Endometrium (tissue), 2 donors: ENCODE data around the gene NT5C3A.
"Not testable (repeated sequence)": the region's sequence is repeated elsewhere in the genome, so short reads cannot be mapped to it uniquely, and the experiment has no call there.

Experiments
- FAIRE-seq: peaks from 2 replicates; lab custom pipeline; 2012; peaks lifted over from hg19 to GRCh38; lab: Jason Lieb, UNC
- donor health status: control.
- donor health status: control.

The NT5C3A gene

GRCh38 chr7:33062023-33062781 lies at the start of gene NT5C3A:
TSS of gene NT5C3A (minus strand) at chr7:33062776. CDS start at chr7:33062705, 71 bp downstream.
- FAIRE-seq = no peak

- FAIRE-seq = no peak
Observed at GRCh38 chr7:33111614-33112013, 49.0 kb upstream of the NT5C3A start.

- FAIRE-seq = no peak
Observed at GRCh38 chr7:33109758-33110238, 47.2 kb upstream of the NT5C3A start.

DNA sequence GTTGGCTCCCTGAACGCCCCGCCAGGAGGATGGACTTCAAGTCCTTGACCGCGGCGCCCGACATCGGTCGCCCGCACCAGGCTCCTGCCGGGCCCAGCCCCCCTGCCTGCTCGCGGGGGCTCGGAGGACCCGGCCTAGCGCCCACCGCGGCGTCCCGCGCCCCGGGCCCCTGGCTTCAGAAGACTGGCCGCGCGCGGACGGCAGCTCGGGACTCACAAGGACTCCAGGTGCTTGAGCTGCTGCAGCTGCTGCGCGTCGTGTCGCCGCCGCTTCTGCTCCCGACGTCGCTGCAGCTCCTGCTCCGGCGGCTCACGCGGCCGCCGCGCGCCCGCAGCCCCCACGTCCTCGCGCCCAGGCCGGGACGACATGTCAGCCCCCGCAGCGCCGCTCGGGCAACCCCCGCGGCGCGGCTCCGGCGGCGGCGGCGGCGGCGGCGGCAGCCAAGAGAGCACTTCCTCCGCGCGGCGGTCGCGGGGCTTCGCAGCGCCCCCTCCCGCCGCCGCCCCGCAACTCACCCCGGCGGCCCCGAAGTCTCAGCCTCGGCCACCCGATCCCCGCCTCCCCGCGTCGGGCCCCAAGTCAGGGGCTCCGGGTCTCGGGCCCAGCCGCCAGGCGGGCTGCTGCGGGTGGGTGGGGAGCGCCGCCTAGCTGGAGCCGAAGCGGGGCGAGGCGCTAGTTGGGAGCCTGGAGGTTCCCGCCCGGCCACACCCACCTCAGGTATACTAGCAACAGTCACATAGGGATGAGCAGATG lies 46.6 kb upstream of the NT5C3A start, which contains the start of gene RP9:
Gene RP9 (minus strand): TSS at position 400 of the 753 bp plus-strand sequence. CDS start 32 bp downstream, at position 368.
- FAIRE-seq = no peak

- FAIRE-seq = no peak
Observed at GRCh38 chr7:33108554-33109004, 46.0 kb upstream of the NT5C3A start.

GRCh38 chr7:33107136-33108066 lies 44.8 kb upstream of the NT5C3A start:
- peak; percentile 53 for FAIRE-seq

DNA sequence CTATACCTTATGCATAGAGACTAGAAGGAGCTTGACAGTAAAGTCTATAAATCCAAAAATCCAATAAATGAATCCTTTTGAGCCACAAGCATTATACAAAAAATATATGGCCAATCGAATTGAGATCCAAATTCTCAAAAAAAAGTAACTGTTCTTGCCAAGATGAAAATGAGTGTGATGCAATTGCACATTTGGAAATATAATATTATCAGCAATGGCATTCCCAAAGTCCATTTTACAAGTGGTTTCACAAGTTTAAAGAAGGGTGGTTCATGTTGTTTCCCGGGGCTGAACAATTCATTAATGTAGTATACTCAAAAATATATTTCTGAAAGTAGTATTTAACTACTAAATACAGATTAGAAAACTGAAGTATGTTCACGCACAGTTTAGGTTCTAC lies 39.3 kb upstream of the NT5C3A start:
- no peak for FAIRE-seq

DNA sequence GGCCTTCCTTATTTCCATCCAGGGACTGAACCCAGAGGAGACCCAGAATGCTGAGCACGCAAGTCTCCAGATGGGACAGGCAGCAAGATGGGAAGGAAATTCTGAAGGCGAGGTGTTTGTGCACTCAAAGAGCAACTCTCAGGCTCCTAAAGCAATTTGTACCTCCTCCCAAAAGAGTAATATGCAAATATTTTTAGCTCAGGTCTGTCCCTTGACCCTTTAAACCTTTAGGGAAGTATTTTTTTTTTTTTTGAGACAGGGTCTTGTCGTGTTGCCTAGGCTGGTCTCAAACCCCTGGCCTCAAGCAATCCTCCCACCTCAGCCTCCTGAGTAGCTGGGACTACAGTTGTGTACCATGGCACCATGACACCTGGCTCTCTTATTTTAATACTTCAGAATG lies 38.2 kb upstream of the NT5C3A start:
- FAIRE-seq = no peak

GRCh38 chr7:33099154-33099940 lies 36.8 kb upstream of the NT5C3A start:
- FAIRE-seq = no peak

- FAIRE-seq = not testable (repeated sequence)
Observed at GRCh38 chr7:33094745-33095275, 32.2 kb upstream of the NT5C3A start.

DNA sequence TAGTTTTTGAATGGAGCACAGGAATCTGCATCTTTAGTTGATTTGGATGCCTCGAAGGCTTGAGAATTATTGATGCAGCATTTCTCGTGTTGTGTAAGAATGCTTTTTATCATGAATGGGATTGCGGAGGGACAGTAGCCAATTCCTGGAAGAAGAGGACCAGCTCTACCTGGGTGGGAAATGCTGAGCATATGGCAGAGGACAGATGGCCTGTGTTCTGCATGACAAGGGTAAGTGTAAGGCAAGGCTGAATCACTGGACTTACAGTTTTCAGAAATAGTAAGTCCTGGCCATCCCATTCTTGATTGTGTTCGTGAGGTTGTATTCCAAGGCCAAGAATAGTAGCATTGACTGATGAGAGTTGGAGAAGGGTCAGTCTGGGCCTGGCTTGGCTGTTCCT lies 30.7 kb upstream of the NT5C3A start:
- no peak for FAIRE-seq

GRCh38 chr7:33091641-33092191 lies 29.1 kb upstream of the NT5C3A start:
- no peak for FAIRE-seq

DNA sequence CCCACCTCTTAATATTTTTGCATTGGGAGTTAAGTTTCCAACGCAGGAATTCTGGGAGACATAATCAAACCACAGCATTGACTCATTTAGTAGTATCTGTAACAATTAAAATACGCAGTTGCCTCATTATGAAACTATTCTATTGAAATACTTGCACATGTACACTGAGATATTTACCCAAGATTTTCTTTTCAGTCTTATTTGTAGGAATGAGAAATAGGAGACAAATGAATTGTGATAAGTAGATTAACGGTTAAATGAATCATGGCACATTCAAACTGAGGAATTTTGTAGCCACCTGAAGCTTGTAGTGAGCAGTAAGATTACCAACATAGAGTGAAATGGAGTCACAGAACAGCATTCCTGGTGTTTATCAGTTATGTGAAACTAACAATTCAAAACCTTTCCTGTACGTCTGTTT lies 28.5 kb upstream of the NT5C3A start:
- FAIRE-seq = no peak

GRCh38 chr7:33089142-33089541 lies 26.6 kb upstream of the NT5C3A start:
- FAIRE-seq = no peak

GRCh38 chr7:33087858-33088257 lies 25.3 kb upstream of the NT5C3A start:
- FAIRE-seq = no peak

DNA sequence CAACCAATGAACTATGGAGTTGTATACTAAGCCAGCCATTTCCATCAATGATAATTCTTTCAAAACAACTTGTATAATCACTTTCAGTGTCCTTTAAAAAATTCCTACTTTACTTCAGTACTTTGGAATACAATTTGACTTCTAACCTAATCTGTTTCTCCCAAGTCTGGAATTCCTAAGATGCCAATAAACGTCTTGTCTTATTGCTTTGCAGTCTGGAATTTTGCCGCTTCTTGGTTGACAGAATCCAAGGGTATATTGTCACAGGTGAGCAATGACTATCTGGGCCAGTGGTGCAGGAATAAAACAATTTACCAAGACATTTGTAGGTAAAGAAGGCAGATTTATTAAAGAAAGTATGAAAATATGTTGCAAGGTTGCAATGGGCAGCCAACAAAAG lies 24.8 kb upstream of the NT5C3A start:
- FAIRE-seq = no peak

- no peak for FAIRE-seq
Observed at GRCh38 chr7:33079763-33080690, 17.5 kb upstream of the NT5C3A start.

DNA sequence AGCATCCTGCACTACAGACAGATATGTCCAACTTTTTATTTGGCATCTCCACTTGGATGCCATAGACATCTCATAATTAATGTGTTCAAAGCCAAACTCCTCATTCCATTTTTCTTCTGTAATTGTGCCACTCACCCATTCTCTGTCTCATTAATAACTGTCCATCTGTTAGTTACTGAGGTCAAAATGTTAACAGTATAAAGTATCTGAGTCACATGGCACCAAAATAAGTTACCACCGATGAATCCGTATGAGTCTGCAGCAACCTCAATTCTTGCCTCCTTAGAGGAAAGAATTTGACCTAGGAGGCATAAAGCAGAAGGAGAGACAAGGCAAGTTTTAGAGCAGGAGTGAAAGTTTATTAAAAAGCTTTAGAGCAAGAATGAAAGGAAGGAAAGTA lies 16.5 kb upstream of the NT5C3A start:
- FAIRE-seq = no peak

DNA sequence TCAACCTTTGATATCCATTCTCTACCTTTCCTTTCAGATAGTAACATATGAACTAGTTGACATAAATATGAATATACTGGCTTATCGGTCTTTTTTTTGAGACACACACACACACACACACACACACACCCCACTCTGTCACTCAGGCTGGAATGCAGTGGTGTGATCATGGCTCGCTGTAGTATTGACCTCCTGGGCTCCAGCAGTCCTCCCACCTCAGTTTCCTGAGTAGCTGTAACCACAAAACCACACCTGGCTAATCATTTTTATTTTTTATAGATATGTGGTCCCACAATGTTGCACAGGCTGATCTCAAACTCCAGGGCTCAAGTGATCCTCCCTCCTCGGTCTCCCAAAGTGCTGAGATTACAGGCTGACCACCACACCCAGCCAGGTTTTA lies 14.2 kb upstream of the NT5C3A start:
- no peak for FAIRE-seq
